Globus pallidus (tissue), 1 donor: ENCODE data around the gene PPP1R8.
"Not testable (repeated sequence)": the region's sequence is repeated elsewhere in the genome, so short reads cannot be mapped to it uniquely, and the experiment has no call there.

Experiments used
- DNase-seq: peaks from one replicate; pipeline ENCODE4 v3.0.0-alpha.2; 2015; ENCODE audit warnings: low spot score

Gene PPP1R8

GRCh38 chr1:27830621-27831440 lies at the start of gene PPP1R8:
TSS of gene PPP1R8 (plus strand) at chr1:27830782. CDS start at chr1:27830836, 54 bp downstream.
- peak; percentile 94 for DNase-seq

GRCh38 chr1:27782950-27783349 lies 47.6 kb upstream of the PPP1R8 start:
- no peak for DNase-seq

- DNase-seq: no peak
Observed at GRCh38 chr1:27784700-27785099, 45.9 kb upstream of the PPP1R8 start.

GRCh38 chr1:27785781-27786455 lies 44.7 kb upstream of the PPP1R8 start:
- DNase-seq: no peak

- DNase-seq: peak; percentile 26
Observed at GRCh38 chr1:27787895-27788294, 42.7 kb upstream of the PPP1R8 start.

GRCh38 chr1:27789540-27790041 lies 41.0 kb upstream of the PPP1R8 start:
- DNase-seq: peak; percentile 16

GRCh38 chr1:27790270-27790669 lies 40.3 kb upstream of the PPP1R8 start:
- DNase-seq: not testable (repeated sequence)

- no peak for DNase-seq
Observed at GRCh38 chr1:27795601-27796000, 35.0 kb upstream of the PPP1R8 start.

GRCh38 chr1:27804791-27805190 lies 25.8 kb upstream of the PPP1R8 start:
- DNase-seq: no peak

GRCh38 chr1:27806758-27807157 lies 23.8 kb upstream of the PPP1R8 start:
- DNase-seq: no peak

- no peak for DNase-seq
Observed at GRCh38 chr1:27807385-27807784, 23.2 kb upstream of the PPP1R8 start.

- not testable (repeated sequence) for DNase-seq
Observed at GRCh38 chr1:27808131-27808530, 22.5 kb upstream of the PPP1R8 start.

GRCh38 chr1:27809883-27810282 lies 20.7 kb upstream of the PPP1R8 start:
- no peak for DNase-seq

- DNase-seq: no peak
Observed at GRCh38 chr1:27811741-27812500, 18.7 kb upstream of the PPP1R8 start.

GRCh38 chr1:27816921-27817630 lies 13.5 kb upstream of the PPP1R8 start:
- no peak for DNase-seq

- DNase-seq: no peak
Observed at GRCh38 chr1:27821761-27822315, 8.7 kb upstream of the PPP1R8 start.

- no peak for DNase-seq
Observed at GRCh38 chr1:27823784-27824183, 6.8 kb upstream of the PPP1R8 start.

- no peak for DNase-seq
Observed at GRCh38 chr1:27824411-27824810, 6.2 kb upstream of the PPP1R8 start.

GRCh38 chr1:27829339-27829960 lies 1.1 kb upstream of the PPP1R8 start:
- DNase-seq: not testable (repeated sequence)

GRCh38 chr1:27831568-27832410 lies 1.2 kb downstream of the PPP1R8 start:
- DNase-seq: no peak
